ENCODE measurements around the gene ENTPD7.

ENTPD7 gene

DNA sequence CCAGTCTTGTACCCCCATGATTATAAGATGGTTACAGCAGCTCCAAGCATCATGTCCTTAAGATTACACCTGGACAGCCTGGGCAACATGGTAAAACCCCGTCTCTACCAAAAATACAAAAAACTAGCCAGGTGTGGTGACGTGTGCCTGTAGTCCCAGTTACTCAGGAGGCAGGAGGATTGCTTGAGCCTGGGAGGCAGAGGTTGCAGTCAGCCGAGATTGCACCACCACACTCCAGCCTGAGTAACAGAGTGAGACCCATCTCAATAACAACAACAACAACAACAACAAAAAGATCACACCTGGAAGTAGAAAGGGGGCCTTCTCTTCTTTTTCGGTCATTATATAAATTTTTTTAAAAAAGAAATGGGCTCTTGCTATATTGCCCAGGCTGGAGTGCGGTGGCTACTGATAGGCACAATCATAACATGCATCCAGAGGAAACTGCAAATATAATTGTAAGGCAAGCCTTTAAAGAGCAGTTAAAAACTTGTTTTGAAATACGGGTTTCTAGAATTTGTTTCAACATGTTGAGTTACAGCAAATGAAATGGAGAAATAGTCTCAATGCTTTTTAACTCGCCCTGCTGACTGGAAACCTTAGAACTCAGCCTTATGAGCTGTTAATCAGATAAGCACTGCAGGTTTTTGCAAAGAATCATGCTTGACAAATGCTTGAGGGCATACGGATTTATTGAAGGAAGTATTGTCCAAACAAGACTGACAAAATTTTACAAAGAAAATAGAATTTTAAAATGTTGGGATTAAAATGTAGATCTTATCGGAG, 4.7 kb upstream of the ENTPD7 start:
- no peaks in the 10 kb centered on the region for H3K36me3 Mint-ChIP-seq (ENCODE audit: low read depth)
- DNase-seq, result no peak
- H3K4me1 Mint-ChIP-seq, result peaks cover 11% of the 10 kb centered on the region
- peaks cover 68% of the 10 kb centered on the region for H3K27me3 Mint-ChIP-seq (ENCODE audit: low read depth, poor library complexity)
- TF ChIP-seq, protein P1, sequence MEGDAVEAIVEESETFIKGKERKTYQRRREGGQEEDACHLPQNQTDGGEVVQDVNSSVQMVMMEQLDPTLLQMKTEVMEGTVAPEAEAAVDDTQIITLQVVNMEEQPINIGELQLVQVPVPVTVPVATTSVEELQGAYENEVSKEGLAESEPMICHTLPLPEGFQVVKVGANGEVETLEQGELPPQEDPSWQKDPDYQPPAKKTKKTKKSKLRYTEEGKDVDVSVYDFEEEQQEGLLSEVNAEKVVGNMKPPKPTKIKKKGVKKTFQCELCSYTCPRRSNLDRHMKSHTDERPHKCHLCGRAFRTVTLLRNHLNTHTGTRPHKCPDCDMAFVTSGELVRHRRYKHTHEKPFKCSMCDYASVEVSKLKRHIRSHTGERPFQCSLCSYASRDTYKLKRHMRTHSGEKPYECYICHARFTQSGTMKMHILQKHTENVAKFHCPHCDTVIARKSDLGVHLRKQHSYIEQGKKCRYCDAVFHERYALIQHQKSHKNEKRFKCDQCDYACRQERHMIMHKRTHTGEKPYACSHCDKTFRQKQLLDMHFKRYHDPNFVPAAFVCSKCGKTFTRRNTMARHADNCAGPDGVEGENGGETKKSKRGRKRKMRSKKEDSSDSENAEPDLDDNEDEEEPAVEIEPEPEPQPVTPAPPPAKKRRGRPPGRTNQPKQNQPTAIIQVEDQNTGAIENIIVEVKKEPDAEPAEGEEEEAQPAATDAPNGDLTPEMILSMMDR (IDR thresholded peaks at IDR 0.05), result no peak
- H3K27ac Mint-ChIP-seq, result no peak overlapping the region
- H3K4me3 Mint-ChIP-seq, result no peak overlapping the region
- H3K9me3 Mint-ChIP-seq, result no peaks in the 10 kb centered on the region

DNA sequence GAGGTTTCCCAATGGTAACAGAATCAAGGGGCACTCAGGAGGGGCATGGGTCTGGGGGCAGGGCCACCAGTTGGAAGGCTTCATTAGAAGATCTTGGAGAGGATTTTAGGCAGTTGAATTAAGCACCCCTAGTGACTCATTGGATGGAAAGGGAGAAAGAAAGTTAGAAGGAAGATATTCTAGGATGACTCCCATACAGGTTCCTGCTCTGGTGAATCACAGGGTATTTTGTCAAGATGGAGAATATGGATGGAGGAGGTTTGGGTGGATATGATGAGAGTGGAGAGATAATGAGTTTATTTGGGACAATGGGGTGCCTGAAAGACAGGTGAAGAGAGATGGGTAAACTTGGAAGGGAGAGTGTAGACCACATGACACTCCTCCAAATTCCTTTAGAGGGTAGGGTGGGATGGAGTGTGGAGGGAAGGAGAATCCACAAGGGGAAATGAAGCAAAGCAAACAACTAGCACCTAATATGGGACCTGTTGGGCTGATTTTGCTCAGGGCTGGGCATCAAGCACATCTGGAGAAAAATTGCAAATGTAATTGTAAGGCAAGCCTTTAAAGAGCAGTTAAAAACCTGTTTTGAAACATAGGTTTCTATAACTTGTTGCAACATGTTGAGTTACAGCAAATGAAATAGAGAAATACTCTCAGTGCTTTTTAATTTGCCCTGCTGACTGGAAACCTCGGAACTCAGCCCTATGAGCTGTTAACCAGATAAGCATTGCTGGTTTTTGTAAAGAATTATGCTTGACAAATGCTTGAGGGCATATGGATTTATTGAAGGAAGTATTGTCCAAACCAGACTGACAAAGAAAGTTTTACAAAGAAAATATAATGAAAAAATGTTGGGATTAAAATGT, 2.9 kb upstream of the ENTPD7 start:
- H3K4me1 Mint-ChIP-seq, result peaks cover 20% of the 10 kb centered on the region
- H3K4me3 Mint-ChIP-seq, result no peak overlapping the region
- H3K9me3 Mint-ChIP-seq, result no peaks in the 10 kb centered on the region
- H3K36me3 Mint-ChIP-seq (ENCODE audit: low read depth), result no peaks in the 10 kb centered on the region
- DNase-seq, result no peak
- peaks cover 59% of the 10 kb centered on the region for H3K27me3 Mint-ChIP-seq (ENCODE audit: low read depth, poor library complexity)
- TF ChIP-seq, protein P1 (IDR thresholded peaks at IDR 0.05), result no peak
- H3K27ac Mint-ChIP-seq, result no peak overlapping the region

DNA sequence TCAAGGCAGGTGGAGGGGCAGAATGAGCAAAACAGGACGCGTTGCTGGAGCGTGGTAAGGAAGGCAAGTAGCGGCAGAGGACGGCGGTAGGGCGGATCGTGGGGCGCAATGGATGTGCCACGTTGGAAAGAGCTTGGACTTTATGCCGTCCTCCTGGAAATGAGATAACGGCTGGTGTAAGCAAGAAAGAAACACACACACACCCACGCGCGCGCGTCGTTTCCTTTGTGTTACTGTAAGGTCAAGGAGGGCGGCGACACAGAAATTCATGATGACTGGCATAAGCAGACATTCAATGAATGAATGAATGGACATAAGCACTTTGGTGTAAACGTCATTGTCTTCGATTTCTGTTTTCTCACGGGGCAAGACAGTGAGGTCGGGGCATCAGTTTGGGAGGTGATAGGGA, 683 bp upstream of the ENTPD7 start:
- Mint-ChIP-seq H3K27ac (no peak overlapping the region), H3K4me3 (peak overlapping the region; percentile 90)
- DNase-seq, result peak; percentile 29

DNA sequence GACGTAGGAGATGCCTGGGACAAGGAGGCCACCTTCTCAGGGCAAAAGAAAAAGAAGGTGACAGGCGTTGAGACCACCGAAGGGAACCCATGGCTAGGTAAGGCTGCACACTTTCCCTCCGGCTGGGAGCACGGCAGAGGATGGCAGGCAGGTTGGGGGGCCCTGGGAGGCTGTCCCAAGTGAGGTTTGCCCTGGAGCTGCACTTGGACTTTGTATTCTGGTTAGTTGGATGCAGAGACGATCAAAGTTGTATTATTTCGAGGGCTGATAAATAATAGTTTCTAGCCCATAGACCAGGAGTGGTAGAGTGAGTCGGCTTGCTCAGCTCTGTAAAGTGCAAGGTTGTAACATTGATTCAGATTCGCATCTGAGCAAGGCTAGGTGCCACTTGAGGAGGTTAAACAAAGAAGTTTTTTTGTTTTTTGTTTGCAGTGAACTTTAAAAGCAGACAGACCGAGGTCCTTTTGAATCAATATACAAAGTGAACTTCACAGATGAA, 608 bp downstream of the ENTPD7 start:
- Mint-ChIP-seq H3K4me3 (peak overlapping the region; percentile 90), H3K36me3 (ENCODE audit: low read depth) (peaks cover 16% of the 10 kb centered on the region), H3K9me3 (no peaks in the 10 kb centered on the region), H3K4me1 (peaks cover 20% of the 10 kb centered on the region), H3K27ac (peak overlapping the region; percentile 58), H3K27me3 (ENCODE audit: low read depth, poor library complexity) (peaks cover 42% of the 10 kb centered on the region)
- no peak for DNase-seq
- TF ChIP-seq, protein P1 (IDR thresholded peaks at IDR 0.05), result no peak

More for the DNA sequence above, 683 bp upstream of the ENTPD7 start:
- TF ChIP-seq, protein P1 (IDR thresholded peaks at IDR 0.05), result no peak
- Mint-ChIP-seq H3K36me3 (ENCODE audit: low read depth) (peaks cover 12% of the 10 kb centered on the region), H3K27me3 (ENCODE audit: low read depth, poor library complexity) (peaks cover 51% of the 10 kb centered on the region), H3K9me3 (no peaks in the 10 kb centered on the region), H3K4me1 (peaks cover 20% of the 10 kb centered on the region)

DNA sequence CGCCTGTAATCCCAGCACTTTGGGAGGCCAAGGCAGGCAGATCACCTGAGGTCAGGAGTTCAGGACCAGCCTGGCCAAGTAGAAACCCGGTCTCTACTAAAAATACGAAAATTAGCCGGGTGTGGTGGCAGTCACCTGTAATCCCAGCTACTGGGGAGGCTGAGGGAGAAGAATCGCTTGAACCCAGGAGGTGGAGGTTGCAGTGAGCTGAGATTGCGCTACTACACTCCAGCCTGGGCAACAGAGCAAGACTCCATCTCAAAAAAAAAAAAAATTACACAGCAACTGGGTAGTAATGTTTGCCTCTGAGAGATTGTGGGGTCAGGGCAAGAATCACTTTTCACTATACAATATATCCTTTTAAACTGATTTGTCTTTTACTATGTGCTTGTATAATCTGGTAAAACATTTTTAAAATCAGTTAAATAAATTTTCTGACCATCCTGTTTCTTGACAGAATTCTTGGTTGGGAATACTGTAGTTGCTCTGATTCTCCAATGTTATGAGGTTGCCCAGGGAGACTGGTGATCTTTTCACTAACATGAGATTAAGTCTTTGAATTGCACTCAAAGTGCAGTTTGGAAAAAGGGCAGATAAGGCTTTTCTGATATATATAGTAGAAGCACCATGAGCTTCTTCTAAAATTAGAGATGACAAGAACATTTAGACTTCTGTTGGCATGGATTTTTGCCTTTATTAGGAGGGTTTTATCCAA, 1.5 kb downstream of the ENTPD7 start:
- DNase-seq, result no peak
- peaks cover 20% of the 10 kb centered on the region for H3K4me1 Mint-ChIP-seq
- H3K27me3 Mint-ChIP-seq (ENCODE audit: low read depth, poor library complexity), result peaks cover 34% of the 10 kb centered on the region
- H3K9me3 Mint-ChIP-seq, result no peaks in the 10 kb centered on the region
- H3K36me3 Mint-ChIP-seq (ENCODE audit: low read depth), result peaks cover 24% of the 10 kb centered on the region
- peak overlapping the region; percentile 54 for H3K4me3 Mint-ChIP-seq
- TF ChIP-seq, protein P1 (IDR thresholded peaks at IDR 0.05), result no peak
- H3K27ac Mint-ChIP-seq, result no peak overlapping the region
